Chondrocyte (in vitro differentiated cells): Measurements from ENCODE around the gene DPH5. TPM values are rescaled to one million over a fixed set of nuclear protein-coding genes. Genes with fewer than 3 reads are reported as not detected.

ENCODE experiments used
- DNase-seq: peaks from one replicate; pipeline ENCODE4 v3.0.0; 2021; ENCODE audit warnings: mixed read lengths, low spot score
- H3K27ac Mint-ChIP-seq: one replicate; pipeline ENCODE4 v1.8.0; 2021; ENCODE audit warnings: mild to moderate bottlenecking, moderate library complexity, mixed read lengths; ENCODE audit not compliant: unreplicated experiment
- H3K27me3 Mint-ChIP-seq: 2 replicates; pipeline ENCODE4 v1.8.0; 2021; ENCODE audit warnings: low read depth, mixed read lengths
- H3K36me3 Mint-ChIP-seq: 2 replicates; pipeline ENCODE4 v1.8.0; 2021; ENCODE audit warnings: low read depth, mixed read lengths
- H3K4me1 Mint-ChIP-seq: 2 replicates; pipeline ENCODE4 v1.8.0; 2021; ENCODE audit warnings: low read depth, mild to moderate bottlenecking, mixed read lengths
- H3K4me3 Mint-ChIP-seq: one replicate; pipeline ENCODE4 v1.8.0; 2021; ENCODE audit warnings: mild to moderate bottlenecking, moderate library complexity, mixed read lengths; ENCODE audit not compliant: unreplicated experiment
- H3K9me3 Mint-ChIP-seq: 2 replicates; pipeline ENCODE4 v1.8.0; 2021; ENCODE audit warnings: low read depth, mixed read lengths
- CTCF ChIP-seq: fragments of 200-600 bp; sonication (generic); IDR thresholded peaks from 2 replicates; pipeline ENCODE4 v1.5.0; 2021; ENCODE audit warnings: antibody characterized with exemption, mild to moderate bottlenecking, moderate library complexity
- total RNA-seq: library from RNA; stranded (reverse); gene quantifications from 3 replicates; pipeline ENCODE4 v1.2.1, GENCODE V29; 2021

DPH5 gene
- total RNA-seq, 1 donor from 2014 or later, result 30.5 TPM

GRCh38 chr1:101055623-101056022 lies 30.0 kb upstream of the DPH5 start:
- no peaks in the 10 kb centered on the region for H3K27me3 Mint-ChIP-seq
- no peak for DNase-seq
- no peak for TF ChIP-seq CTCF
- H3K9me3 Mint-ChIP-seq, result peaks cover 5% of the 10 kb centered on the region
- no peak overlapping the region for H3K27ac Mint-ChIP-seq
- no peaks in the 10 kb centered on the region for H3K4me1 Mint-ChIP-seq
- peaks cover 3% of the 10 kb centered on the region for H3K36me3 Mint-ChIP-seq
- no peak overlapping the region for H3K4me3 Mint-ChIP-seq

GRCh38 chr1:101051688-101052638 lies 26.4 kb upstream of the DPH5 start:
- no peak for TF ChIP-seq CTCF
- H3K36me3 Mint-ChIP-seq, result no peaks in the 10 kb centered on the region

GRCh38 chr1:101050869-101051268 lies 25.3 kb upstream of the DPH5 start:
- H3K4me3 Mint-ChIP-seq, result no peak overlapping the region
- H3K27me3 Mint-ChIP-seq, result no peaks in the 10 kb centered on the region
- DNase-seq, result no peak
- H3K27ac Mint-ChIP-seq, result no peak overlapping the region
- H3K36me3 Mint-ChIP-seq, result no peaks in the 10 kb centered on the region
- H3K9me3 Mint-ChIP-seq, result no peaks in the 10 kb centered on the region
- TF ChIP-seq CTCF, result no peak
- H3K4me1 Mint-ChIP-seq, result no peaks in the 10 kb centered on the region

More at GRCh38 chr1:101051688-101052638, 26.4 kb upstream of the DPH5 start:
- Mint-ChIP-seq H3K4me3 (no peak overlapping the region), H3K9me3 (no peaks in the 10 kb centered on the region), H3K27ac (no peak overlapping the region), H3K27me3 (no peaks in the 10 kb centered on the region), H3K4me1 (no peaks in the 10 kb centered on the region)
- no peak for DNase-seq

GRCh38 chr1:101044749-101045148 lies 19.2 kb upstream of the DPH5 start:
- no peaks in the 10 kb centered on the region for H3K4me1 Mint-ChIP-seq
- no peak for TF ChIP-seq CTCF
- no peak overlapping the region for H3K4me3 Mint-ChIP-seq
- no peak for DNase-seq
- H3K27ac Mint-ChIP-seq, result no peak overlapping the region
- no peaks in the 10 kb centered on the region for H3K27me3 Mint-ChIP-seq
- peaks cover 9% of the 10 kb centered on the region for H3K36me3 Mint-ChIP-seq
- peaks cover 6% of the 10 kb centered on the region for H3K9me3 Mint-ChIP-seq

- H3K27me3 Mint-ChIP-seq, result no peaks in the 10 kb centered on the region
- H3K9me3 Mint-ChIP-seq, result peaks cover 6% of the 10 kb centered on the region
- H3K27ac Mint-ChIP-seq, result no peak overlapping the region
- H3K36me3 Mint-ChIP-seq, result peaks cover 9% of the 10 kb centered on the region
- TF ChIP-seq CTCF, result no peak
- no peak overlapping the region for H3K4me3 Mint-ChIP-seq
- DNase-seq, result no peak
- H3K4me1 Mint-ChIP-seq, result no peaks in the 10 kb centered on the region
Observed at GRCh38 chr1:101044259-101044658, 18.7 kb upstream of the DPH5 start.
